NCI-H1048 (cell line): ENCODE measurements around the gene ZC2HC1C.

ENCODE experiments used
- DNase-seq: peaks from one replicate; lab custom pipeline; 2025; lab: John Stamatoyannopoulos, UW

ZC2HC1C gene

GRCh38 chr14:75069121-75069810 is at the start of gene ZC2HC1C:
ZC2HC1C (plus strand) TSS chr14:75069641; CDS start chr14:75070574, 933 bp downstream.
- DNase-seq = peak; percentile 85

DNA sequence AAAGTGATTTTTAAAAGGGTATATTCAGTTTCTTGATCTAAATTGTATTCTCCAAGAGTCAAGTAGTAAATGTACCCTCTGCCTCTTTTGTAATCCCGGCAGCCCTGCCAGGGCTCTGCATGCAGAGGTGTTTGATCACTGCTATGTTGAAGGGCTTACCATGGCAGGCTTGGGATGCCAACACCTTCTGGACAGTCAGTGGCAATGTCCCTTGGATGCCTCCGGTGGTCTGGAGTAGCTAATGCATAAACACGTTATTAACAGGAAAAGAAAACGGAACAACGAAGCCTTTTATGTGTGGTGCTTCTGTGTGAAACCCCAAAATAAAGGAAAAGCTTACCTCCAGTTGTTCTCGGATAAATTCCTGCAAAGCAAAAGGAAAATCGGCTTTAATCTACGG is 46.8 kb upstream of the ZC2HC1C start:
- no peak for DNase-seq

DNA sequence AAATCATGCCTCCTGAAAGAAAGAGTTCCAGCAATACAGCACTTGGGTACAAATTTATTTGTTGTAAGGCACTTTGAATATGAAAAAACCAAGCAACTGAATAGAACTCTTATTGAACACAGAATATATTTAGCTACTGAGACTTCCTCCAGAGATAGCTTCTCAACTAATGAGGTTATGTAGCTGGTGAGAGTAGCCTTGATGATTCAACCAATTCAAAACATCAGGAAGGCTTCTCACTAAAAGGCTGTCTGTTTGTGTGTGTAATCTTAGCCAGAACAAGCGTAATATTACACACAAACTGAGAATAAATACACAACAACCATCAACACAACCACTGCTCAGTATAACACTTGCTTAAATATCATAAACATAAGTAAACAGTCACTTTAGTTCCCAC is 46.3 kb upstream of the ZC2HC1C start:
- no peak for DNase-seq

DNA sequence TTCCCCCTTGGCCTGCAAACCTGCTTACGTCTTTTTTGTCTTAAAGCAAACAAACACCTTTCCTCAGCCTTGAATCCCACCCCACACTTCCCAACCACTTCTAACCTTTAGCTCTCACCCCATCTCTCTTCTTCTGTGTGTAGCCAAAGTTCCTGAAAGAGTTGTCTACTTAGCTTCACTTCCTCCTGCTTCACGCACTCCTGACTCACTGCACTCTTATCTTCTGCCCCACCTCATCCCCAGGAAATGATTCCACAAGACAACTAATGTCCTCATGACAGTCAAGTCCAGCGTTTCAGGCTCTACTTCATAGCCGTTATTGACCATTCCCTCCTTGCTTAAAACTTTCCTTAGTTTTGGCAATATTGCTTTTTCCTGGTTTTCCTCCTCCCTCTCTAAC is 44.4 kb upstream of the ZC2HC1C start:
- DNase-seq = no peak

GRCh38 chr14:75025876-75026275 is 43.6 kb upstream of the ZC2HC1C start:
- DNase-seq = no peak

DNA sequence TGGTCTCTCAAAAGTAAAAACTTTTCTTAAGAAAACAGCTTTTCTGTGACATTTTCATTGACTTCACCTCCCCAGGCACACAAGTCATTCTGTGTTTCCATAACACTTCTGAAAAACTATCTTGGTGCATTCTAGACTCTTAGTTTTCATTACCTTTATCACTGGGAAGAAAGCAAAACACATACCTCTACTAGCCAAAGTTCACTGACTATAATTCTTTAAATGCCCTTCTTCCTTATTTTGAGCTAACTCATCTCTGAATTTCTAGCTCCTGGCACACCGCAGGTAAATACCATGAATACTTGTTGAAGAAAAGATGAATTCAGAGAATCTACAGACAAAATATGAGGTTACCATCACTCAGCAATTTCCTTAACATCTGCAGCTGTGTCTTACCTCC is 39.3 kb upstream of the ZC2HC1C start:
- no peak for DNase-seq

DNA sequence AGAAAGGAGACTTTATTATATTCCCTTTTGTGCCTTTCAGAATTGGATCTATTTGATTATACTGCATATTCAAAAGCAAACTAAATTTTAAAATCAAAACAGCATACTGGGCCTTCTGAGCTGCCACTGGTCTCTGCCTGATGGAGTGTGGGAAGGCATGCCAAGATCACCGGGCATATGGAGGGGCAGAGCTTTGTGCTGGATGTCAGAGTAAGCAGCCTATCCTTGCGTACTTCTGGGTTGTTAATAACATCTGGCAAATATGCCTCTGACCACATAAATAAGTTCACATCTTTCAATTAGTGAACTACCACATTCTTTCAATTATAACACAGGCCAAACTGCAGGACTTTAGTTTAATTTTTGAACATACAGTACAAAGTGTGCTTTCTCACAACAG is 36.5 kb upstream of the ZC2HC1C start:
- DNase-seq = no peak

DNA sequence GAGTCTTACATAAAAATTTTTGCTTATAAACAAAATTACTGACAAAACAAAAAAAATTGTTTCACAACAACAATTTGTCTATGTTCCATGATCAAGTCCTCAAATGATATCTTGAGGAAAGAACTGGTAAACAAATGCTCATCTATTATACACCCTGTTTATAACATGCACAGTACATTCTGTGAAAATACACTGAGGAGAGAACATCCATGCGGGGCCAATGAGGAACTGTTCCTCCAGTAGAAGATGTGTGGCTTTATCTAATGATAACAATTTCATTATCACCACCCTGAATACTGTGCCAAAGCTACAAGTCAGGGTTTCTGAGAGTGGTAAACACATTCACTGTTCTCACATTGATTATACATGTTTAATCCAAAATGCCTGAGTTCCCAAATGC is 28.9 kb upstream of the ZC2HC1C start:
- no peak for DNase-seq

DNA sequence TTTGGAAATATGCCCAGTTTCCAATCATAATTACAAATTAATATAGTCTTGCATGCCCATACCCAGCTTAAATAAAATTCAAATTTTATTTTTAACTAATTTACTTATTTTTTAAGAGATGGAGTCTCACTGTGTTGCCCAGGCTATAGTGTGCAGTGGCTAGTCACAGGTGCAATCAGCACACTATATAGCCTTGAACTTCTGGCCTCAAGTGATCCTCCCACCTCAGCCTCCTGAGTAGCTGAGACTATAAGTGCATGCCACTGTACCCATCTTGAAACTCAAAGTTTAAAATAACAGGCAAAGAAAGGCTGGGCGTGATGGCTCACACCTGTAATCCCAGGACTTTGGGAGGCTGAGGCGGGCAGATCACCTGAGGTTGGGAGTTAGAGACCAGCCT is 28.5 kb upstream of the ZC2HC1C start:
- no peak for DNase-seq

GRCh38 chr14:75041613-75042012 is 27.8 kb upstream of the ZC2HC1C start:
- DNase-seq = no peak

- DNase-seq = no peak
These were observed 27.4 kb upstream of the ZC2HC1C start for GRCh38 chr14:75042035-75042434.

DNA sequence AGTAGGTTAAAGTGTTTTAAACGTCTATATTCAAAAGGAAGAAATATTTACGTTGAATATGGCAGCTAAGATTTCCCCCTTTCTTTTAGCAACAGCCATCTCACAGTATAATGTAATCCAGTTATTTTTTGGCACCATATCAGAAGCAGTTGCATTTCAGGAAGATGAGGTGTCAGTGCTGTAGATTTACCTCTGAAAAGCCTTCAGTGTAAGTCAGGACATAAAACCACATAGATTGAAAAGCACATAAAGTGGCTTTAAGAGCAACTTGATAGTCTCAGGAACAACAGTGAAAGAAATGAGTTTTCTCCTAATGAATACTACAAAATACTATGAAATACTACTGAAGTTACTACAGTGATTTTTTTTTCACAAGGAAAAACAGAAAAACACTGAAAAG is 25.1 kb upstream of the ZC2HC1C start:
- no peak for DNase-seq

GRCh38 chr14:75044752-75045151 is 24.7 kb upstream of the ZC2HC1C start:
- DNase-seq = no peak

GRCh38 chr14:75046275-75046674 is 23.2 kb upstream of the ZC2HC1C start:
- DNase-seq = no peak

DNA sequence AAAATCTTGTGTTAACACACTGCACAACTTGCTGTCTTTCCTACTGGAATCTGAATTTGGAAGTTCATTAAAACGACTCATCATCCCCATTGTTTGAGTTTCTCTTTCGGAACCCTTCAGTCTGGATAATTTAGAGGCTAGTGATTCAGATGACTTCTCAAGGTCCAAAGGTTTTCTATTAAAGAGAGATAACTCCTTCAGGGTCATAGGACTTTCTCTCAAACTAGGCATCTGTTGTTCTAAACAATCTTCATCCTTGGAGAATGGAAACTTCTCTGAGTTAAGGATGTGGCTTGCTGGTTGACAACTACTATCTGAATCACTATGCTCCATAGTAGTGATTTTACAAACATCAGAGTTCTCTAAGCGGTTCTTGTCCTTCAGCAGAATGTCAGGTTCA is 22.5 kb upstream of the ZC2HC1C start:
- no peak for DNase-seq

DNA sequence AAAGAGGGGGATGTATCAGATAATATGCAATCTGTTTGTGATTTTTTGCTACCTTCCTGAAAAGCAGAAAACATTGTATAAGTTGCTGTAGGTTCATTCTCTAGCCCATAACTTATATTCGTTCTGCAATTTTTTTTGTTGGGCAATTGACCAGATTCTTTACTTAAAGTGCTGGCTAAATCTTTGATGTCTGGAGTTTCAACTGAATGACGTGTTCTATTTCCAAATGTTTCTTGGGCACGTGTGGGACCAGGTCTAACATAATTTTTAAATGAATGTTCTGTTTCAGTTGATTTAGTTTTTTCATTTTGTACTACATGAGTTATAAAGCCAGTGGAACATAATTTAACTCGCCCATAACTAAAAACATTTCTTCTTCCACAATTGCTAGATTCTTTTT is 21.9 kb upstream of the ZC2HC1C start:
- no peak for DNase-seq

DNA sequence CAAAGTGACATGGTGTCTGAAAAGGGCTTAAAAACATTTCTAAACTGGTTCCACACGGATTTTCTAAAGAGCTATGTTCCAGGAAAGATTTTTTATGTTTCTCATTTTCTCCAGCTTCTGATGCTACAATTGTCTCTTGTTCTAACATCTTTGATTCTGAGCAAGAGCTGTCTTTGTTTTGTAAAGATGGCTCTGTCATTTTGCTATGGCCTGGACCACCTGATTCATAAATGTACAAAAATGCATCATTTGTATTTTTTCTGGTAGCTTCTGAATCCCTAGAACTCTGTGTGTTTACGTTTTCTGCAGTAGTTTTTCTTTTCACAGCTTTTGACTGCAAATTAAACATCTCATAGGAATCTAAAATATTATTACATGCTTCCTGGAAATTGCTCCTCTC is 21.3 kb upstream of the ZC2HC1C start:
- no peak for DNase-seq

DNA sequence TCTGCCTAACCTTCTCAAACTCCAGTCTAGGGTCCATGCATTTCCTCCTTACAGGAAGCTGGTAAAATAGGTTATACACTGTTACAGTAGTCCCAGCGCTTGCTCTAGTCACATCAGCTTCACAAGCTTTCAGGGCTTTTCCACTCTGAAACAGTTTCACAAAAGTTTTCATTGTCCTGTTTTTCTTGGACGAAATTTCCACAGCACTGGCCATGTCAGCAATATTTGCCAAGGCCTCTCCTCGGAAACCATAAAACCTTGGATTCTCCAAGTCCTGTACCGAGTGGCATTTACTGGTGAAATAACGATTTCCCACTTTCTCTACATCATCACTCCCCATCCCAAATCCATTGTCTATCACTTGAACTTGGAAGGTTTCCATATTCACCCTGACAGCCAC is 20.3 kb upstream of the ZC2HC1C start:
- no peak for DNase-seq

GRCh38 chr14:75049731-75050201 is 19.7 kb upstream of the ZC2HC1C start:
- DNase-seq = no peak

DNA sequence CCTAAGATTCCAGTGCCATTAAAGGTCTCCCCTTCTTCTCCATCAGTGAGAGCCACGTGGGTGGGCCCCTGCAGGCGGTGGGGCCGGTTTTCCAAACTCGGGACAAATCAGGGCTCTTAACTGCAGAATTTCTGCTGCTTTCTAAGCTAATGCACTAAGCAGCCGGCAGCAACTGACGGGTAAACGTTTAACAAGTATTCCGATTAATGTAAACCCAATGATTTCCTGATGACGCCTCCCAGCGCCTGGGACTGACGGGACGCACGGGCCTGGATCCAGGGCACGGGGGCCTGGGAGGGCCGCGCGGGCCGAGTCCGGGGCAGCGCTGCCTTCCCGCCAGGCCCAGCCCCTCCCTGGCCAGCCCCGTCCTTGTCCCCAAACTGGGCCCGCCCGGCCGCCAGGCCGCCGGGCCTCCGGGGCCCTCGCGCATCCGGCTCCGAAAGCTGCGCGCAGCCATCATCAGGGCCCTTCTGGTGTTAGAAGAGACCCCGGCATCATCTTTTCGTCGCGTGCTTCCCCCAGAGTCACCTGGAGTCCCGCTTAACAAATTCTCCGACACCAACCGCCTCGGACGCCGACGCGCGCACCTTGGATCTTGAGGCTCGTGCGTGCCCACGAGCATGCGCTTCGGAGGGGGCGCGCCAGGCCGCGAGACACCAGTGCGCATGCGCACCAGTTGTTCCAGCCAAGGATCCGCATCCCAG is 18.4 kb upstream of the ZC2HC1C start, which contains the start of gene MLH3:
MLH3 (minus strand) TSS at position 616 of the 704 bp plus-strand sequence. CDS start 1,812 bp downstream, outside the sequence.
- DNase-seq = peak; percentile 76

GRCh38 chr14:75051556-75051899 is 17.9 kb upstream of the ZC2HC1C start:
- DNase-seq = no peak

DNA sequence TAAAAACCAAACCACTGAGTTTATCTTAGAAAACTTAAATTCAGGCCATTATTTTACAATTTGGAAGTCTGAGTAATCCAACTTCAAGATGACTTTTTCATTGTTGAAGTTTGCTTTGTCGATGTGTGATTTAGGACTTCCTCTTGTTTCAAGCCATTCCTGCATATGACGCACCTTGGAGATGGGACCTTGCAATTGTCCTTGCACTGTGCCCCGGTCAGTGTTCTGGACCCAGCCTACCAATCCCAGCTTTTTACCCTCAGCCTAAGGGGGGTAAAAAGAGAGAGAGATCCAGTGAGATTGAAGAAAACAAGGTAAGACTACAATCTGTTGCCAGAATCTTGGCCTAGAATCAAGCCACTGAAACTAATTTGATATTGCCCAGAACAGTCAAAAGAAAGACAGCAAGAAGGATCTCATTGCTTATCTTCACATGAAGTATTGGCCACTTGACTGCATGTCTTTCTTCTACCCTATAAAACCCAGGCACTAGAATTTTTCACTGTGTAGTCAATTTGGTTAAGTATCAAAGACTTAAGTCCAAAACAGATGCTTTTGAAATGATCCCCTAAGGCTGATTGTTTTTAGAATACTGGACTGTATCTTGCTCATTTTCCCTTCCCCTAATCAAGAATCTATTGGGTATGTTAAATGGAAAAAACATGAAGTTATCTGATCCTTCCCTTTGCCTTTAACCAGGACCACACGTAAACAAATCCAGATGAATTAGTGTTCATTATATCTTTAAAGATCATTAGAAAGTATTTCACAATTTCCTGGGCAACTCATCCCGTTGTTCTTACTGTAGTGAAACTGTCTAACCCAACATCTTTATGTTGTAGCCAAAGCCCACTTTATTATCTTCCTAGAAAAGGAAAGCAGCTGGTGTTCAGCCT is 15.8 kb upstream of the ZC2HC1C start:
- DNase-seq = no peak

GRCh38 chr14:75054421-75054820 is 15.0 kb upstream of the ZC2HC1C start:
- DNase-seq = no peak
